Mesenchymal stem cell (in vitro differentiated cells and primary cell): Measurements from ENCODE around the gene FIGN.
A peak's percentile ranks its signal among the peaks of the same experiment; 100 is the strongest.

Experiments
- DNase-seq: peaks from one replicate; pipeline ENCODE4 v3.0.0-alpha.2; 2013
- H2AFZ ChIP-seq: one replicate; pipeline ENCODE4 v1.6.1; 2013; ENCODE audit warnings: low read depth, mild to moderate bottlenecking, control low read depth, inconsistent platforms, low read length, moderate library complexity
- H2AK5ac ChIP-seq: 2 replicates; pipeline ENCODE4 v1.6.1; 2013; ENCODE audit warnings: low read length, moderate library complexity, mild to moderate bottlenecking, inconsistent platforms; ENCODE audit not compliant: severe bottlenecking
- H2BK120ac ChIP-seq: one replicate; pipeline ENCODE4 v1.6.1; 2013; ENCODE audit warnings: low read depth, mild to moderate bottlenecking, inconsistent platforms, low read length, moderate library complexity
- H2BK12ac ChIP-seq, 2 experiments: one replicate each; pipeline ENCODE4 v1.6.1; 2013; ENCODE audit warnings: inconsistent platforms in 2 of 2, low read length in 2 of 2, mild to moderate bottlenecking in 2 of 2, moderate library complexity in 2 of 2, control low read depth in 1 of 2
- H2BK15ac ChIP-seq: one replicate; pipeline ENCODE4 v1.6.1; 2013; ENCODE audit warnings: mild to moderate bottlenecking, low read depth, inconsistent platforms; ENCODE audit not compliant: poor library complexity, severe bottlenecking
- H2BK5ac ChIP-seq: 2 replicates; pipeline ENCODE4 v1.6.1; 2013; ENCODE audit warnings: low read depth, mild to moderate bottlenecking, low read length, control low read depth, inconsistent platforms; ENCODE audit not compliant: poor library complexity, severe bottlenecking
- H3K14ac ChIP-seq, 2 experiments: one replicate each; pipeline ENCODE4 v1.6.1; 2013; ENCODE audit warnings: inconsistent platforms in 2 of 2, low read length in 2 of 2, control low read depth in 1 of 2, mild to moderate bottlenecking in 1 of 2, moderate library complexity in 1 of 2
- H3K18ac ChIP-seq, 2 experiments: one replicate each; pipeline ENCODE4 v1.6.1; 2013; ENCODE audit warnings: inconsistent platforms in 2 of 2, low read length in 2 of 2, control low read depth in 1 of 2, low read depth in 1 of 2, mild to moderate bottlenecking in 1 of 2
- H3K23ac ChIP-seq, 2 experiments: one replicate each; pipeline ENCODE4 v1.6.1; 2013; ENCODE audit warnings: inconsistent platforms in 2 of 2, low read length in 2 of 2, mild to moderate bottlenecking in 2 of 2, moderate library complexity in 2 of 2, control low read depth in 1 of 2
- H3K27ac ChIP-seq: 2 replicates; pipeline ENCODE4 v1.5.1; 2013; ENCODE audit warnings: mild to moderate bottlenecking, moderate library complexity, low read length, control low read depth, inconsistent platforms; ENCODE audit not compliant: poor library complexity, severe bottlenecking
- H3K27me3 ChIP-seq, 2 experiments: 2 replicates each; pipeline versions ENCODE4 v1.6.1 to v1.7.0; 2013; ENCODE audit warnings: low read length in 2 of 2, mild to moderate bottlenecking in 2 of 2, moderate library complexity in 2 of 2, control low read depth in 1 of 2, inconsistent platforms in 1 of 2; ENCODE audit not compliant: control insufficient read depth in 1 of 2, insufficient read depth in 1 of 2
- H3K36me3 ChIP-seq, 2 experiments: 2 replicates each; pipeline versions ENCODE4 v1.6.1 to v1.7.0; 2013; ENCODE audit warnings: low read length in 2 of 2, control low read depth in 1 of 2, inconsistent platforms in 1 of 2, low read depth in 1 of 2, mild to moderate bottlenecking in 1 of 2; ENCODE audit not compliant: insufficient read depth in 2 of 2, control insufficient read depth in 1 of 2
- H3K4ac ChIP-seq, 2 experiments: one replicate each; pipeline ENCODE4 v1.6.1; 2013; ENCODE audit warnings: inconsistent platforms in 2 of 2, low read length in 2 of 2, mild to moderate bottlenecking in 2 of 2, moderate library complexity in 2 of 2, control low read depth in 1 of 2, low read depth in 1 of 2
- H3K4me1 ChIP-seq: 2 replicates; pipeline ENCODE4 v1.6.1; 2013; ENCODE audit warnings: low read depth, low read length, control low read depth; ENCODE audit not compliant: control insufficient read depth, insufficient read depth
- H3K4me2 ChIP-seq: 2 replicates; pipeline ENCODE4 v1.6.1; 2013; ENCODE audit warnings: low read length, mild to moderate bottlenecking, inconsistent platforms; ENCODE audit not compliant: poor library complexity, severe bottlenecking
- H3K4me3 ChIP-seq, 2 experiments: 2 replicates each; pipeline versions ENCODE4 v1.5.1 to v1.7.0; 2013; ENCODE audit warnings: low read length in 2 of 2, mild to moderate bottlenecking in 2 of 2, control low read depth in 1 of 2, low read depth in 1 of 2; ENCODE audit not compliant: insufficient read depth in 1 of 2
- H3K79me1 ChIP-seq: replicated peaks from 2 replicates; pipeline ENCODE4 v1.6.1; 2013; ENCODE audit warnings: mild to moderate bottlenecking, control low read depth, low read length, inconsistent platforms; ENCODE audit not compliant: poor library complexity, severe bottlenecking
- H3K9ac ChIP-seq: 2 replicates; pipeline ENCODE4 v1.7.0; 2013; ENCODE audit warnings: mild to moderate bottlenecking, low read length, moderate library complexity
- H3K9me3 ChIP-seq: 2 replicates; pipeline ENCODE4 v1.7.0; 2013; ENCODE audit warnings: mild to moderate bottlenecking, low read length; ENCODE audit not compliant: control insufficient read depth
- H4K8ac ChIP-seq: one replicate; pipeline ENCODE4 v1.6.1; 2013; ENCODE audit warnings: inconsistent platforms, mild to moderate bottlenecking, low read length, moderate library complexity
- H4K91ac ChIP-seq: one replicate; pipeline ENCODE4 v1.6.1; 2013; ENCODE audit warnings: mild to moderate bottlenecking, low read length, inconsistent platforms
- WGBS: methylation state at CpG from one replicate; pipeline ENCODE4 v1.1.7; 2013; ENCODE audit warnings: mixed read lengths; 5-methylcytosine and 5-hydroxymethylcytosine counted together

Gene FIGN

GRCh38 chr2:163692081-163692480, 43.7 kb downstream of the FIGN start:
- no peak overlapping the region for H2BK120ac ChIP-seq
- H3K36me3 ChIP-seq = no peaks in the 10 kb centered on the region
- H2BK5ac ChIP-seq = no peak overlapping the region
- H3K79me1 ChIP-seq = peaks cover 6% of the 10 kb centered on the region
- no peak overlapping the region for H2BK15ac ChIP-seq
- no peak overlapping the region for H3K9ac ChIP-seq
- DNase-seq = no peak
- H2BK12ac ChIP-seq = no peak overlapping the region
- H3K27ac ChIP-seq = no peak overlapping the region
- H3K27me3 ChIP-seq = no peaks in the 10 kb centered on the region
- H3K23ac ChIP-seq = no peak overlapping the region
- no peak overlapping the region for H2AFZ ChIP-seq
- H4K91ac ChIP-seq = no peak overlapping the region
- no peak overlapping the region for H3K4ac ChIP-seq
- no peaks in the 10 kb centered on the region for H3K9me3 ChIP-seq
- peaks cover 4% of the 10 kb centered on the region for H3K4me1 ChIP-seq
- H3K4me2 ChIP-seq = no peak overlapping the region
- H2AK5ac ChIP-seq = no peak overlapping the region
- no peak overlapping the region for H3K4me3 ChIP-seq
- H3K18ac ChIP-seq = no peak overlapping the region
- no peak overlapping the region for H4K8ac ChIP-seq
- no peak overlapping the region for H3K14ac ChIP-seq

GRCh38 chr2:163690896-163691295, 44.9 kb downstream of the FIGN start:
- no peaks in the 10 kb centered on the region for H3K27me3 ChIP-seq
- no peaks in the 10 kb centered on the region for H3K36me3 ChIP-seq
- H4K8ac ChIP-seq = no peak overlapping the region
- H3K79me1 ChIP-seq = peaks cover 6% of the 10 kb centered on the region
- H2BK5ac ChIP-seq = no peak overlapping the region
- H2AFZ ChIP-seq = no peak overlapping the region
- no peak overlapping the region for H2BK12ac ChIP-seq
- no peak overlapping the region for H3K14ac ChIP-seq
- no peak overlapping the region for H2BK15ac ChIP-seq
- DNase-seq = no peak
- peaks cover 4% of the 10 kb centered on the region for H3K4me1 ChIP-seq
- H3K4ac ChIP-seq = no peak overlapping the region
- H2BK120ac ChIP-seq = no peak overlapping the region
- H3K9ac ChIP-seq = no peak overlapping the region
- H3K4me3 ChIP-seq = no peak overlapping the region
- H3K18ac ChIP-seq = no peak overlapping the region
- no peak overlapping the region for H3K4me2 ChIP-seq
- no peaks in the 10 kb centered on the region for H3K9me3 ChIP-seq
- no peak overlapping the region for H4K91ac ChIP-seq
- peak overlapping the region; percentile 47 for H3K27ac ChIP-seq
- H3K23ac ChIP-seq = no peak overlapping the region
- WGBS = no CpG with 5 or more reads among the region's 2 CpGs
- no peak overlapping the region for H2AK5ac ChIP-seq

GRCh38 chr2:163687217-163687616, 48.6 kb downstream of the FIGN start:
- H2BK120ac ChIP-seq = no peak overlapping the region
- H2BK15ac ChIP-seq = no peak overlapping the region
- no peak overlapping the region for H3K27ac ChIP-seq
- no peak overlapping the region for H2BK12ac ChIP-seq
- no peak overlapping the region for H4K8ac ChIP-seq
- DNase-seq = no peak
- H3K36me3 ChIP-seq = no peaks in the 10 kb centered on the region
- H3K4me2 ChIP-seq = no peak overlapping the region
- H3K14ac ChIP-seq = no peak overlapping the region
- no peak overlapping the region for H4K91ac ChIP-seq
- 84% methylated on average over 1 of the region's 1 CpG for WGBS
- no peak overlapping the region for H2AFZ ChIP-seq
- peaks cover 10% of the 10 kb centered on the region for H3K79me1 ChIP-seq
- no peak overlapping the region for H2AK5ac ChIP-seq
- H3K4me1 ChIP-seq = no peaks in the 10 kb centered on the region
- no peaks in the 10 kb centered on the region for H3K27me3 ChIP-seq
- no peaks in the 10 kb centered on the region for H3K9me3 ChIP-seq
- H2BK5ac ChIP-seq = no peak overlapping the region
- no peak overlapping the region for H3K4me3 ChIP-seq
- no peak overlapping the region for H3K4ac ChIP-seq
- H3K9ac ChIP-seq = no peak overlapping the region
- H3K18ac ChIP-seq = peak overlapping the region in 1 of 2 experiments; percentile 34
- no peak overlapping the region for H3K23ac ChIP-seq

- Histone ChIP-seq H3K23ac (no peak overlapping the region), H4K8ac (no peak overlapping the region), H2BK15ac (no peak overlapping the region), H3K18ac (no peak overlapping the region), H2AFZ (no peak overlapping the region), H3K36me3 (no peaks in the 10 kb centered on the region), H4K91ac (no peak overlapping the region), H3K27ac (no peak overlapping the region), H3K4me1 (no peaks in the 10 kb centered on the region), H3K9ac (no peak overlapping the region), H2BK5ac (no peak overlapping the region), H2AK5ac (no peak overlapping the region), H2BK12ac (no peak overlapping the region), H3K27me3 (no peaks in the 10 kb centered on the region), H3K9me3 (no peaks in the 10 kb centered on the region), H3K4me3 (no peak overlapping the region), H3K14ac (no peak overlapping the region), H3K79me1 (peaks cover 10% of the 10 kb centered on the region), H3K4me2 (no peak overlapping the region), H3K4ac (no peak overlapping the region), H2BK120ac (no peak overlapping the region)
- WGBS = no CpG with 5 or more reads among the region's 4 CpGs
- no peak for DNase-seq
Measured at GRCh38 chr2:163686289-163686688, 49.5 kb downstream of the FIGN start.
